Bronchial epithelial cell (primary cell): Measurements from ENCODE around the gene SH3BP4. TPM values are rescaled to one million over a fixed set of nuclear protein-coding genes. Genes with fewer than 3 reads are reported as not detected.

Experiments
- DNase-seq: peaks from one replicate; pipeline ENCODE4 v3.0.0-alpha.2; 2010; ENCODE audit warnings: low read depth
- FAIRE-seq: peaks from 2 replicates; lab custom pipeline; 2011; peaks lifted over from hg19 to GRCh38; lab: Jason Lieb, UNC
- H3K27me3 ChIP-seq: 2 replicates; pipeline ENCODE4 v1.5.1; 2011; ENCODE audit warnings: low read length; ENCODE audit not compliant: control insufficient read depth, insufficient read depth
- H3K36me3 ChIP-seq: 2 replicates; pipeline ENCODE4 v1.5.1; 2011; ENCODE audit warnings: low read length; ENCODE audit not compliant: control insufficient read depth, insufficient read depth
- H3K4me3 ChIP-seq: 2 replicates; pipeline ENCODE4 v1.5.1; 2011; ENCODE audit warnings: mild to moderate bottlenecking, low read depth, low read length, control low read depth
- CTCF ChIP-seq: IDR thresholded peaks from 2 replicates; pipeline ENCODE4 v1.5.1; 2011; ENCODE audit warnings: mild to moderate bottlenecking, moderate library complexity, low read length, control low read depth, inconsistent platforms; ENCODE audit not compliant: insufficient read depth, severe bottlenecking
- total RNA-seq: library from RNA; depleted of rRNA; stranded (reverse); fragments of >200 nt; gene quantifications from 2 replicates; pipeline ENCODE4 v1.2.1, GENCODE V29; 2014

SH3BP4 gene
- total RNA-seq, 1 donor from 2014 or later = 22.1 TPM

- DNase-seq (no peak), FAIRE-seq (peak; percentile 43)
- Histone ChIP-seq H3K4me3 (peak overlapping the region; percentile 72), H3K36me3 (no peaks in the 10 kb centered on the region), H3K27me3 (no peaks in the 10 kb centered on the region)
- TF ChIP-seq CTCF = no peak
Observed at GRCh38 chr2:234953116-234954031, 1.6 kb downstream of the SH3BP4 start.

GRCh38 chr2:234954551-234954992, 2.8 kb downstream of the SH3BP4 start:
- FAIRE-seq (no peak), DNase-seq (peak; percentile 36)
- Histone ChIP-seq H3K27me3 (no peaks in the 10 kb centered on the region), H3K4me3 (peak overlapping the region; percentile 72), H3K36me3 (no peaks in the 10 kb centered on the region)
- no peak for TF ChIP-seq CTCF

DNA sequence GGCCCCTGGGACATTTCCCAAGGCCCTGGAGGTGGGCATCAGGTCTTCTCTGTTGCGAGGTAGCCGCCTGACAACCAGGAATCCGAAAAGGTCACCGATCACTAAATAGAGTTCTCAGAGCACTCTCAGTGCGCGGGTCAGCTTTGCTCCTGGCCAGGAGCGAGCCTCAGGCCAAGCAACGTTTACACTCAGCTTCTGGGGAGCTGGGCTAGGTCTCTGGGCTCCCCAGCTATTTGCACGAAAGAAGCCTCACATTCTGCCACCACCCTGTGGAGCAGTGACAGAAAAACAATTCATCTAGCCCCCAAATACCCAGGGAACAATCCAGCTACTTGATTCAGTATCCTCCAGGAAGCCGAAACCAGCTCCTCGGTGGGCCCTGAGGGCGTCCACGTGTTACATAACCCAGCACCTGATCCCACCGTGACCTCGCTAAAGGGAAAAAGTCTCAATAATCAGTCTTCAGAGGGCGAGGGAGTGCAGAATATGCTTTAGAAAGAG, 3.3 kb downstream of the SH3BP4 start:
- no peak for FAIRE-seq
- Histone ChIP-seq H3K27me3 (no peaks in the 10 kb centered on the region), H3K36me3 (no peaks in the 10 kb centered on the region), H3K4me3 (no peak overlapping the region)
- TF ChIP-seq CTCF = no peak
- no peak for DNase-seq

DNA sequence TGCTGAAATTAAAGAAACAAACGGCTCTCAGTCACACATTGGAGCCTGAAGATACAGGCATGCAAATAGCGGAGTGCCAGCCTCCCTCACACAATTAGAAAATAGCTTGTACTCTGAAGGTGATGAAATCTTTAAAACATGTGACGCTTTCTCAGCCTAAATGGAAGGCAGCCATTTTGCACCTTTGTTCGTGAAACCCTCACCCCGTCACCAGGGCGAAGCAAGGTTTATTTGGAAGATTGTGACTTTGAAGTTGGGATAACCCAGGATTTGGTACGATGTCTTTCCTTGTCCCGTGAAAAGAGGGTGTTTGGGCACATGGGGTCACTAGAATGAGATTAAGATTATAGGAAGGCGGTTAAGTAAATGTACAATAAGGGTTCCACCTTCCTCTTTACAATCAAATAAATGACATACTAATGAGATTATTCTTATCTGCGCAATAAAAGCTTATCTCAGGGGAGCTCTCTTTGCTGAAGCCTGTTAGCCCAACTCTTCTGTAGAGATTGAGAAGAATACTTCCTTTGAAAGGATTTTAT, 4.2 kb downstream of the SH3BP4 start:
- Histone ChIP-seq H3K4me3 (no peak overlapping the region), H3K27me3 (no peaks in the 10 kb centered on the region), H3K36me3 (no peaks in the 10 kb centered on the region)
- no peak for DNase-seq
- no peak for FAIRE-seq
- no peak for TF ChIP-seq CTCF

GRCh38 chr2:234957834-234958135, 6.0 kb downstream of the SH3BP4 start:
- FAIRE-seq (no peak), DNase-seq (no peak)
- no peaks in the 10 kb centered on the region for H3K27me3 ChIP-seq
- no peak for TF ChIP-seq CTCF
- no peak overlapping the region for H3K4me3 ChIP-seq
- no peaks in the 10 kb centered on the region for H3K36me3 ChIP-seq
